Activated CD4-positive, alpha-beta T cell treated with anti-CD3 and anti-CD28 coated beads, Interleukin-2, Interleukin-6, amounts not matched to agents 100 ng/mL and 50 ng/mL, durations not matched to agents 16 hours and 8 hours (primary cell): ENCODE data around the gene MRPL50.

Experiments
- DNase-seq: peaks from one replicate; pipeline ENCODE4 v3.0.0-alpha.2; 2020

MRPL50 gene

DNA sequence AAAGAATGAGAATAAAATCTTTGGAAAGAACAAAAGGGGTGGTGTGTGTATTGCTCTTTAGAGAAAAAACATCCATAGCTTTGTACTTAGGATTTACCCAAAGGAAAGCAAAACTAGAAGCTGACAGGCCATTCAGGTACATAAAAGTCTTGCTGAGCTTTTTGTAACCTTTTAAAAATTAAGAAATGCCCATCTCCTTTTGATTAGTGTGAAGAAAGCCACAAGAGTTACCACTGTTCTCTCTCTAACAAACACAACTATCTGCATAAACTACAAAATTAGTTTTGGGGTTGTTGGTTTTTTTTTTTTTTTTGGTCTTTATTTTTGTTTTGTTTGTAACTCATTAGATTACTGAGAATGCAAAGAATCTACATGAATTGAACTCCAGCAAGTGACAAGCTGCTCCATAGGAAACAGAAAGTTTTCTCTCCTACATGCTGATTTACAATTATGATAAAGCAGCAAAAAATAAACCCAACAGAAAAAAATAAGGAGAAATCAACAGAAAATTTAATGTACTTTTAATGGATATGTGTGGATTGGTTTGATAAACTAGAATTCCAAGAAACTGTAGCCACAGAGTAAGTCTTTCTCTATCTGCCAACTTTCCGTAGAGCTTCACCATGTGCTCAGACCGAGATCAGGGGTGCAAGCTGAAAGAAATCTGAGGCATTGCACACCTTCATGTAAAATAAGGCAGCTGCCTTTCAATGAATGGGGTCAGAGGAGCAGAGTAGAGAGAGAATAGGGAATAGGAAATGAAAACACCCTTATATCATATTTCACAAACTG is 25.9 kb downstream of the MRPL50 start:
- DNase-seq = no peak

DNA sequence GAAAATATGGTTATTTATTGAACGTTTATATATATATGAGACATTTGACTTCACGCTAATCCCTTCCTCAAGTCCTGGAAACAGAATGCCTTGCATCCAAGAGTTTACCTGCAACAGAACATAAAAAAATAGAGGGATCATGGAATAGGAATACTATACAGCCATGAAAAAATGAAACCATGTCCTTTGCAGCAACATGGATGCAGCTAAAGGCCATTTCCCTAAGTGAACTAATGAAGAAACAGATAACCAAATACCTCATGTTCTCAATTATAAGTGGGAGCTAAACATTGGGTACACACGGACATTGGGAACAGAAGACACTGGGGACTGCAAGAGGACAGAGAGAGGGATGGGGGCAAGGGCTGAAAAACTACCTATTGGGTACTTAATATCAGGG is 26.6 kb downstream of the MRPL50 start:
- DNase-seq = no peak

DNA sequence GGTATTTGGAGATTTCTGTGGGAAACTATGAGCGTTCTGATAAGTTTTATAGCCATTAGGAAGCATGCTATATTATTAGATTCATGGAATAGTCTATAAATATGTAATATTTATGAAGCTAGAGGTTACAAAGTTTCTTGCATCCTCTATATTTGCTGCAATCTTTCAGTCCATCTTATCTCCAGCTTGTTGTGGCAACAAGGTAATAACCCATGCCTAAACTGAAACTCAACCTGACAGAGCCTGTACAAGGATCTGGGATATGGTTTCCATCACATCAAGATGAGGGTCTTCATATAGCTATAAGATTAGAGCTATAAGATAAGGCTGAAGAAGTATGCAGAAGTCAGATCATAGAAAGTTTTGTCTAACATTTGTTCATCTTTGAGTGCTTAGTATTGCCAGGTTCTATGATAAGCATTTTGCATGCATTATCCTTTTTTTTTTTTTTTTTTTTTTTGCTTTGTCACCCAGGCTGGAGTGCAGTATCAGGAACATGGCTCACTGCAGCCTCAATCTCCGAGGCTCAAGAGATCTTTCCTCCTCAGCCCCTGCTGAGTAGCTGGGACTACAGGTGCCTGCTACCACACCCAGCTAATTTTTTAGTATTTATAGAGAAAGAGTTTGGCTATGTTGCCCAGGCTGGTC is 28.4 kb downstream of the MRPL50 start:
- no peak for DNase-seq

DNA sequence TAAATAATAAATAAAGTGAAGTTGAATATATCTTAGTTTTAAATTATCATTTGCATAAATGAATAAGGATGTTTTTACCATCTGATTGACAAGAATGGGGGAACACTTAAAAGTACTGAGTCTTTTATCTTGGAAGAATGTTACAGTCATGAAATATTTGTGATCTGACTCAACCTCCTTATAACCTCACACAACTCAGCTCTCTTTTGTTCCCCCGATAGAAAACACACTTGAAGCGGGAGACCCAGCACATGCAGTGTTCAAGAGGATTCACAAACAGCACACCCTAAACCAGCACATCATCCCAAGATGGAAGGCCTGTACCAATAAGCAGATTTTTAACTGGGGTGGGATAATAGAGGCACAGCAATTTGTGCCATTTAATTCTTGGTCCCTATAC is 29.1 kb downstream of the MRPL50 start:
- no peak for DNase-seq

- no peak for DNase-seq
Observed at GRCh38 chr9:101367323-101367722, 31.1 kb downstream of the MRPL50 start.

GRCh38 chr9:101366038-101366756 is 32.2 kb downstream of the MRPL50 start:
- no peak for DNase-seq

DNA sequence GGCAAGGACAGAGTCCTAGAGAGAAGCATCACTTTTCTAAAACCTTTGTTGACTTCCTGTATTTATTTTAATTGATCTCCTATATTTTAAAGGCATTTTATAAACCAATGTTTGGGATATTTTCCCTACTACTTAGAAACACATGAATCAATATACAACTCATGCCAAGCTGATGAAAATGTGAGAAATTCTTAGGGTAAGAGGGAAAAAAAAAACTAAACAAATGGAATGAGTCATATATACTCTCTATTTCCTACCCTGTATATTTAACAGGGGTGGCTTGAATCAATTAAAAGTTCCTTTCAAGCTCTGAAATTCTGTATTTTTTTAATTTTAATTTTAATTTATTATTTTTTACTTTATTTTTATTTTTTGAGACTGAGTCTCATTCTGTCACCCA is 33.2 kb downstream of the MRPL50 start:
- no peak for DNase-seq

DNA sequence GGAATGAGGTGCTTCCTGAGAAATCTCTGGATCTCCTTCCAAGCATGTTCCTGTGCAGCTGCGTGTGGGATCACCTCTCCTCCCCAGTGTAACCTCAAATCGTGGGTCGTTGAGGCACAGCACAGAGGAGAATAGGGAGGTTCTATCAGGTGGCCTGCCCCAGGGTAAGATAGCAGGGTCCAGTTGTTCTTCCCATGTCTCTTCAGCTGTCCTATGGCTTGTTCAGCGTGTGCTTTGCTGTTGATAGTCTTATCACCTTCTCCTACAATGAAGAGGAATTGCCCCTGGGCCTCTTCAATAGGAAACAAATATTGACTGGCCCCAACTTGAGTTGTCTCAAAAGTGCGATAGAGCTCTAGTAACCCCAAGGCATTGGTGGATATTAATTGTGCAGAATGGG is 36.0 kb downstream of the MRPL50 start:
- no peak for DNase-seq

- no peak for DNase-seq
Observed at GRCh38 chr9:101360647-101361046, 37.8 kb downstream of the MRPL50 start.

DNA sequence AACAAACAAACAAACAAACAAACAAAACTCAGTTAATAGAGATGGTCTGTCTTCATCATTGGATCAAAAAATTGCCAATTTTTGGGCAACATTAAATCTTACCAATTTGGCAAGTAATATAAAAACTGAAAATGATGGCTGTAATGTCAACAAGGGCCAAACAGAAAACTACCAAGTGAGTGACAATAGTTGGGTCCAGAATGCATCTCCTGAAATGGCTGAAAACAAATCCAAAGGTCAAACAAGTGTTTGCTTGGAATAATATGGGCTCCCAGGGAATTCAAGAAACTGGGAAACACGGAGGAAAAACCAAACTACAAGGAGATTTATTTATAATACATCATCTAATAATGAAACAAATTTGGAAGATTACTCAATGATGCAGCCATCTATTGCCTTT is 38.7 kb downstream of the MRPL50 start:
- no peak for DNase-seq

GRCh38 chr9:101356619-101357018 is 41.8 kb downstream of the MRPL50 start:
- no peak for DNase-seq

DNA sequence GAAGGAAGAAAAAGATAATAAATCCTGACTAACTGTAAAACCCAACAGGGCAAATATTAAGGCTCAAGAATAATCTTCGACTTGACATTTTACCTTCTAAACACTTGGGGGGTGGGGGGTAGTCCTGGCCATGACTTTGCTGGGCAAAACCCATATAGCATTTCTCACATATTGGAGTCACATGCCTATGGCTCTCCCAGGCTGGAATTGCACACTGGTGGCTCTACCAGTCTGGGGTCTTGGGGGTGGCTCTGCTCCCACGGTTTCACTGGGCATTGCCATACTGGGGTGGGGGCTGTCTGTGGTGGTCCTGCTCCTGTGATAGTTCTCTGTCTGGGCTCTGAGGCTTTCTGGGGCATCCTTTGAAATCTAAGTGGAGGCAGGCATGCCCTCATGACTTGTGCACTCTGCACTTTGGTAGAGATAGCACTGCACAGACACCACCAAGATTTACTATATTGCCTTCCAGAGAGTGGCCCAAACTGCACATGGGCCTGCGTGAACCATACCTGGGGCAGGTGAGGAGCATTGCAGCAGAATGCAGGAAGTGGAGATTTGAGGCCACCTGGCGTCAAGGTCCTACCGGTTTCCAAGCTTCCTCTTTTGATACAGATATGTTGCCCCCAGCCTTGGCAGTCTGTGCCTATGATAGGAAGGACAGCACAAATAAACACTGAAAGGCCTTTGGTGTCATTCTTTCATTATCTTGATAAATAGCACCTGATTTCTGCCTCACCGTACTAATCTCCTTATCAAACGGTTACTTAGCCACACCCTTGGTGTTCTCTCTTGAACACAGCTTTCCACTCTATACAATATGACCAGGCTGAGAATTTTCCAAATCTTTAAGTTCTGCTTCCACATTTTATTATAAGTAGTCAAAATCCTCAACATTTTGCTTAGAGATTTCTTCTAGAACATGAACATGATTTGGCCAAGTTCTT is 43.4 kb downstream of the MRPL50 start:
- no peak for DNase-seq

DNA sequence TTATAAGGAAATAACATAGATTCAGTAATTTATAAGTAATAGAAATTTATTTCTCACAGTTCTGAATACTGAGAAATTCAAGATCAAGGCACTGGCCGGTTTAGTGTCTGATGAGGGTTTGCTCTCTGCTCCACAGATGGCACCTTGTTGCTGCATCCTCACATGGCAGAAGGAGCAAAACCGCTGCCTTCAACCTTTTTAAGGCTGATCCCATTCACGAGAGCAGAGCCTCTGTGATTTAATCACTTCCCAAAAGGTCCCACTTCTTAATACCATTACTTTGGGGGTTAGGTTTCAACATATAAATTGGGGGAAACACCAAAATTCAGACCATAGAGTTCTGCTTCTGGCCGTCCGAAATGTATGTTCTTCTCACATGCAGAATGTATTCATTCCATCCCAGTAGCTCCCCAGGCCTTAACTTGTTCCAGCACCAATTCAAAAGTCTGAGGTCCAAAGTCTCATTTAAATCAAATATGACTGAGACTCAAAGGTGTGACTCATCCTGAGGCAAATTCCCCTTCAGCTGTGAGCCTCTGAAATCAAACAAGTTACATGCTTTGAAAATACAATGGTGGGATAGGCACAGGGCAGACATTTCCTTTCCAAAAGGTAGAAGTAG is 44.2 kb downstream of the MRPL50 start:
- no peak for DNase-seq

DNA sequence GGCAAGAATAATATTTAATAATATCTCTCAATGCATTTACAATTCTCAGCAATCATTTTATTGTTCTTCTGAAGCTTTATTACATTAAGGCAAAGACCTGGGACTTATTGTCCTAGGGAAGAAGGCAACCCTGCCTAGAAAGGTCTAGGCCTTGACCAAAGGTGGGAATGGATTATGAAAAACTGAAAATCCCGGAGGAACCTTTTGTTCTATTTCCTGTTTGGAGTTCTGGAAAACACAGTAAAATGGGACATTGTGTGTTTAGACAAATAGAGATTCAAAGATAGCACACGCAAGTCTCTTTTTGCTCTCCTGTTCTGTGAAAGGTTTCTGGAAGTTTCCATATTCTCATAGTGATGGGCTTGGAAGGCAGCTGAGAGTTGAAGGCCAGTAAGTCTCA is 44.7 kb downstream of the MRPL50 start:
- DNase-seq = no peak

DNA sequence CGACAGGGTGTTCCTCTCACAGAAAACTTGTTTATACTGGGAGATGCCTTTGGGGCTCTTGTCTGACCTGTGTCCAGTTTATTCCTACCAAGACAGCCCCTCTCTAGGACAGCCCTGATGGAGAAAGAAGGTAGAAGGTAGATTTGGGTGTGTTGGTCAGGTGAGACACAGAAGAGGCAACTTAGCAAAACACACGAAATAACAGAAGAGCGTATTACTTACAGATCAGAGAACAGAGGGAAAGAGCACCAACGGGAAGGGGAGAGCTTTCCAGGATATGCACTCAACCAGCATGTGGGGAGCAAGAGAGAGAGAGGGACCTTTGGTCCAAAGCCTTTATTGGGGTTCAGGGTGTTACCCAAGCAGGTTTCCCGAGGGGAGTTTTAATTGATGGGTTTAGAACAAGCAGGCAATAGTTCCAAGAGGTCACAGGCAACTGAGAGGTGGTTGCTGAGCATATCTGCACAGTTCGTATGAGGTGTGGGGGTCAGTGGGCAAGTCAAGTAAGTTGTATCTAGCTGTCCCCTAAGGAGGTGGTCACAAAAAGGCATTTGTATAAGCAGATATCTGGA is 45.4 kb downstream of the MRPL50 start:
- DNase-seq = no peak

DNA sequence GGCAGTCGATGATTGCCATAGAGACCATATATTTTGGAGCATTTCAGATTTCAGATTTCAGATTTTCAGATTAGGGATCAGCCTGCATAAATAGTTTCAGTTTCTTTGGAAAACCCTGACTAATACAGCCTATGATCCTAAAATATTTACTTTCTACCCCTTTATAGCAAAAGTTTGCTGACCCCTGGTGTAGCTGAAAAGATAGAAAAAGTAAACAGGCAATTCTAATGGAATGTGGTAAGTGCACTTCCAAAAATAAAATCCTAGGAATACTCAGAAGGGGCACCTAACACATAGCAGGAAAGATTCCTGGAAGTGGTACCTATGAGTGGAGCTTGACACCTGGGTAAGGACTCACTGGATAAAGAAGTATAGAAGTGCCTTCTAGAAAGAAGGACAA is 48.1 kb downstream of the MRPL50 start:
- DNase-seq = no peak

DNA sequence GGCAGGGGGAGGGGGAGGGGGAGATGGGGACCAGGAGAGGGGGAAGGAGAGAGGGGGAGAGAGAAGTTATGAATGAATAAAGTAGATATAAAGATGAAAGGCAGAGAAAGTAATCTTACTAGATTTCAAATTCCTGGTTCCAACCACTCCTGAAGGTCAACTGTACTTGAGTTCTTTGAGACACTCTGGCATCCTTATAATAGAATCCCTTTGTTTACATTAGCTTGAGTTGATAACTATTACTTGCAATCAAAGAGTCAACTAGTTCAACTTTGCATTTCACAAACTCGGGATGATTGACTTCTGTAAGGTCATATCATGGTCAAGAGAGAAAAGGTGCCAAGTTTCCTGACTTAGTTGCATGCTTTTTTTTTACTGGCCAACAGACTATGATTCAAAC is 55.8 kb downstream of the MRPL50 start:
- no peak for DNase-seq

GRCh38 chr9:101341958-101342357 is 56.5 kb downstream of the MRPL50 start:
- DNase-seq = no peak
